Measurements from ENCODE around the gene MGAT5B. TPM values are rescaled to one million over a fixed set of nuclear protein-coding genes. Genes with fewer than 3 reads are reported as not detected.

Gene MGAT5B
- total RNA-seq, 4 donors from 2014 or later, result 0.78 to 1.5 (median 0.96) TPM

DNA sequence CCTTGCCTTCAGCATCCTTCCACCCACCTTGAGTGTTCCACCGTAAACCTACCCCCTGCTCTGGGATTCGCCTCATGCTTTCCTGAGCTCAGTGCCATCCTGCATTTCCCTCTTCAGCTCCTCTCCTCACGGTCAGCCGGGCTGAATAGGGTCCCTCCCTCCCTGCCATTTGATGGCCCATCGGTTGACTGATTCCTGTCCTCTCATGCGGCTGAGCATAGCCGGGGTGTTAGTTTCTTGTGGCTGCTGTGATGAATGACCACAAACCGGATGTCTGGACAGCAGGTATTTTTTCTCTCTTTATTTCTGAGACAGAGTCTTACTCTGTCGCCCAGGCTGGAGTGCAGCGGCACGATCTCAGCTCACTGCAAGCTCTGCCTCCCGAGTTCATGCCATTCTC, 44.1 kb upstream of the MGAT5B start:
- DNase-seq (ENCODE audit: low spot score in 2 of 2), result no peak
- Histone ChIP-seq H3K36me3 (peaks cover 0 to 6% (median 0%) of the 10 kb centered on the region in 3 donors), H3K9me3 (no peaks in the 10 kb centered on the region), H3K4me1 (no peaks in the 10 kb centered on the region), H3K27ac (no peak overlapping the region), H3K27me3 (no peaks in the 10 kb centered on the region), H3K4me3 (no peak overlapping the region)
- WGBS, 2 donors, result 79 to 80% methylated on average over 12 of the region's 12 CpGs
- TF ChIP-seq POLR2A (IDR thresholded peaks at IDR 0.05) (no peak), EP300 (IDR thresholded peaks at IDR 0.05) (no peak)
- TF ChIP-seq, protein P1, sequence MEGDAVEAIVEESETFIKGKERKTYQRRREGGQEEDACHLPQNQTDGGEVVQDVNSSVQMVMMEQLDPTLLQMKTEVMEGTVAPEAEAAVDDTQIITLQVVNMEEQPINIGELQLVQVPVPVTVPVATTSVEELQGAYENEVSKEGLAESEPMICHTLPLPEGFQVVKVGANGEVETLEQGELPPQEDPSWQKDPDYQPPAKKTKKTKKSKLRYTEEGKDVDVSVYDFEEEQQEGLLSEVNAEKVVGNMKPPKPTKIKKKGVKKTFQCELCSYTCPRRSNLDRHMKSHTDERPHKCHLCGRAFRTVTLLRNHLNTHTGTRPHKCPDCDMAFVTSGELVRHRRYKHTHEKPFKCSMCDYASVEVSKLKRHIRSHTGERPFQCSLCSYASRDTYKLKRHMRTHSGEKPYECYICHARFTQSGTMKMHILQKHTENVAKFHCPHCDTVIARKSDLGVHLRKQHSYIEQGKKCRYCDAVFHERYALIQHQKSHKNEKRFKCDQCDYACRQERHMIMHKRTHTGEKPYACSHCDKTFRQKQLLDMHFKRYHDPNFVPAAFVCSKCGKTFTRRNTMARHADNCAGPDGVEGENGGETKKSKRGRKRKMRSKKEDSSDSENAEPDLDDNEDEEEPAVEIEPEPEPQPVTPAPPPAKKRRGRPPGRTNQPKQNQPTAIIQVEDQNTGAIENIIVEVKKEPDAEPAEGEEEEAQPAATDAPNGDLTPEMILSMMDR (IDR thresholded peaks at IDR 0.05), result no peak

DNA sequence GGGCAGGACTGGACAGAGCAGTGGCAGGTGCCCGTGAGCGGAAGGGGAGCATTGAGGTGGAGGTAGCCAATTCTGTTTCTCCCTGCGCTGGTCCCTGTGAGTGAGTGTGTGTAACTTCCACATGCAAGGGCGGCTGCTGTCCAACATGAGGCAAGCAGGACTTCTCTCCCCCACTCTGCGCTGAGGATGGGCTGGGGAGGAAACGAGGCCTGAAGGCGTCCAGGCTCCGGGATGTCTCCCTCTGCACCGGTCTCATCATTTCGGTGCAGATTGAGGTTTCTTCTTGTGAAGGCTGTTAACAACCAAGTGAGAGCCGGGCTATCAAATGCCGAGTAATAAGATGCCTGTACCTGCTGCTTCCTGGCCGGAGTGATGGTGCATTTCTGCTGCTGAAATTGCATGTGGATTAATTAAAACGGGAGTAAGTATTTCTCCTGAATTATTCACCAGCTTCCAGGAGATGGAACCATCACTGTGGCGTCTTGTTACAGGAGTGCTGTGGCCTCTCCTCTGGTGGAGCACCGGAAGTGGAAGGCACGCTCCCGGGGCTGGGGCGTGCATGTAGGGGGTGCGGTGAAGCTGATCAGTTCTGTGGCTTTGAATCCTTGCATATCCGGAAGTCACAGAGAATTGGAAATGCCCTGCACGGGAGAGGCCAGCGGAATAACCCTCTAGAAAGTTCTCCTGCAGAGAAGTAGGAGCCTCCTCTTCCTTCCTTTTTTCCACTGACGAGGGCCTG, 41.7 kb upstream of the MGAT5B start:
- Histone ChIP-seq H3K4me3 (no peak overlapping the region), H3K27me3 (no peaks in the 10 kb centered on the region), H3K9me3 (no peaks in the 10 kb centered on the region), H3K27ac (no peak overlapping the region), H3K36me3 (peaks cover 0 to 6% (median 0%) of the 10 kb centered on the region in 3 donors), H3K4me1 (no peaks in the 10 kb centered on the region)
- WGBS, 2 donors, result 58 to 60% methylated on average over 20 to 24 of the region's 24 CpGs
- TF ChIP-seq POLR2A (IDR thresholded peaks at IDR 0.05) (no peak), EP300 (IDR thresholded peaks at IDR 0.05) (no peak)
- TF ChIP-seq, protein P1 (IDR thresholded peaks at IDR 0.05), result no peak
- DNase-seq (ENCODE audit: low spot score in 2 of 2), result no peak

DNA sequence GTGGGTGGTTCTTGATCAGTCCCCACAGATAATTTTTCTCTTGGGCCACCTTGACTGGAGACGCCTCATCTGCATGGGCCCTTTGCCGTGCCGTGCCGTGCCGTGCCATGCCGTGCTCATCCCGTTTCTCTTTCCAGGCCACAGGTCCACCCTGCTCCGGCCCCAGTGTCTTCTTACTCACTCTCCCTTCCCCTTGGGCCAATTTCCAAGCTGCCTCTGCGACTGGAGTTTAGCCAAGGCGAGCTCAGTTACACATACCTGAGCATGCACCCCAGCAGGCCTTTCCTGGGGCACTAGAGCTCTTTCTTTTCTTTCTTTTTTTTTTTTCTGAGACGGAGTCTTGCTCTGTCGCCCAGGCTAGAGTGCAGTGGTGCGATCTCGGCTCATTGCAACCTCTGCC, 40.5 kb upstream of the MGAT5B start:
- 76 to 85% methylated on average over 14 of the region's 14 CpGs for WGBS, 2 donors
- TF ChIP-seq, protein P1 (IDR thresholded peaks at IDR 0.05), result no peak
- TF ChIP-seq POLR2A (IDR thresholded peaks at IDR 0.05), result no peak
- TF ChIP-seq EP300 (IDR thresholded peaks at IDR 0.05), result no peak
- Histone ChIP-seq H3K4me1 (no peaks in the 10 kb centered on the region), H3K4me3 (no peak overlapping the region), H3K27ac (no peak overlapping the region), H3K36me3 (peaks cover 0 to 6% (median 0%) of the 10 kb centered on the region in 3 donors), H3K27me3 (no peaks in the 10 kb centered on the region), H3K9me3 (no peaks in the 10 kb centered on the region)
- no peak for DNase-seq (ENCODE audit: low spot score in 2 of 2)

DNA sequence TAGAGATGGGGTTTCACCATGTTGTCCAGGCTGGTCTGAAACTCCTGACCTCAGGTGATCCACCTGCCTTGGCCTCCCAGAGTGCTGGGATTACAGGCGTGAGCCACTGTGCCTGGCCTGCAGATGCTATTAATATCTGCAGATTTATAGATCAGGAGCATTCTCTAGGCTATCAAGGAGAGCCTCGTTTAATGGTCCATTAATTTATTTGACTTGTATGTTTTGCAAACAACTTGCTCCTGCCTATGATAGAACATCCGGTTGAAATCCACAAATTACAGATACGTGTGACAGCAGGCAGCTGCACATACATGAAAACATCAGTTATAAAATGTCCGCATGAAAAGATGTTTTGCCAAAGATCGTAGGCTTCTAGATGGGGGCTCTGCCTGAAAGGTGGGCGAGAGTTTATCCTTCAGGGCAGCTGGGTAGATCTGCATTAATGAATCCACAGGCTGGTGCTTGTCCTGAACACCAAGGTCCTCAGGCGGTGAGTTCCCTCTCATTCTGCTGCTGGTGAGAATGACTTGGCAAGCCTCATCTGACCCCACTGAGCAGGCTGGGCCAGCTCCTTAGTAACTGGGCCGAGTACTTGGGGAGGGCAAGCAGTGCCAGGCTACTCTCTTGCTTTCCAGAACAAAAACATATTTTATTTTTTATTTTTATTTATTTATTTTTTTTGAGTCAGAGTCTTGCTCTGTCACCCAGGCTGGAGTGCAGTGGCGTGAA, 37.1 kb upstream of the MGAT5B start:
- no peak for DNase-seq (ENCODE audit: low spot score in 2 of 2)
- no peaks in the 10 kb centered on the region for H3K36me3 ChIP-seq
- H3K4me3 ChIP-seq, result no peak overlapping the region
- H3K27ac ChIP-seq, result no peak overlapping the region
- TF ChIP-seq EP300 (IDR thresholded peaks at IDR 0.05), result no peak
- TF ChIP-seq, protein P1 (IDR thresholded peaks at IDR 0.05), result no peak
- TF ChIP-seq POLR2A (IDR thresholded peaks at IDR 0.05), result no peak
- H3K27me3 ChIP-seq, result peaks cover 0 to 10% of the 10 kb centered on the region in 2 donors
- 78 to 85% methylated on average over 10 of the region's 10 CpGs for WGBS, 2 donors
- H3K9me3 ChIP-seq, result no peaks in the 10 kb centered on the region
- no peaks in the 10 kb centered on the region for H3K4me1 ChIP-seq

DNA sequence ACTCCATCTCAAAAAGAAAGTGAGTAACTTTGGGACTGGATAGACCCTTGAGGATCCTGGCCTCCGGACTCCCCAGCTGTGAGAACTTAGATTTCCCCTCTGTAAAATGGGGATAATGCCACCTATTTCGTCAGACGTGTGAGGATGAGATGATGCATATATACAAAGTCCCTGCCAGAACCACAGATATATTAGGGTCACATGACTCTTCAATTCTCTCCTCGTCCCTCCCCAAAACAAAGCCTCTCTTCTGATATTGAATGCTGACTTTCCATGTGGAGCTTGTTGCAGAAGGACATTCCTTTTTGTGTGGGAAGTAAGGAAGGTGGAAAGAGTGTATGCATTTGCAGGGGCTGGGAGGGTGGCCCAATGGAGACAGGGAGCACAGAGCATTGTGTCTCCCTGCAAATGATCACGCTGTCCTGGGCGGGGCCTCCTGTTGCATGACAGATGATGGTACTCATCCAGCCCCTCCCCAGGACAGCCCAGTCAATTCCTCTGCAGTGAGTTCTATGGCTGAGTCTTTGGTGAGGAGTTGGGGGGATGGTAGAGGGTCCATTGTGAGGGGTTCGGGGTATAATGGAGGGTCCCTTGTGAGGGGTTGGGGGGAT, 35.1 kb upstream of the MGAT5B start:
- TF ChIP-seq EP300 (IDR thresholded peaks at IDR 0.05), result no peak
- TF ChIP-seq, protein P1 (IDR thresholded peaks at IDR 0.05), result no peak
- no peak for TF ChIP-seq POLR2A (IDR thresholded peaks at IDR 0.05)
- H3K36me3 ChIP-seq, result no peaks in the 10 kb centered on the region
- H3K27me3 ChIP-seq, result peaks cover 0 to 13% of the 10 kb centered on the region in 2 donors
- 73 to 84% methylated on average over 7 of the region's 7 CpGs for WGBS, 2 donors
- no peaks in the 10 kb centered on the region for H3K9me3 ChIP-seq
- no peak for DNase-seq (ENCODE audit: low spot score in 2 of 2)
- no peak overlapping the region for H3K27ac ChIP-seq
- no peaks in the 10 kb centered on the region for H3K4me1 ChIP-seq
- no peak overlapping the region for H3K4me3 ChIP-seq

All from tibial nerve (tissue), 4 donors.